ENCODE results near the gene PAX3.
"Not testable (repeated sequence)": the region's sequence is repeated elsewhere in the genome, so short reads cannot be mapped to it uniquely, and the experiment has no call there.

Gene PAX3

DNA sequence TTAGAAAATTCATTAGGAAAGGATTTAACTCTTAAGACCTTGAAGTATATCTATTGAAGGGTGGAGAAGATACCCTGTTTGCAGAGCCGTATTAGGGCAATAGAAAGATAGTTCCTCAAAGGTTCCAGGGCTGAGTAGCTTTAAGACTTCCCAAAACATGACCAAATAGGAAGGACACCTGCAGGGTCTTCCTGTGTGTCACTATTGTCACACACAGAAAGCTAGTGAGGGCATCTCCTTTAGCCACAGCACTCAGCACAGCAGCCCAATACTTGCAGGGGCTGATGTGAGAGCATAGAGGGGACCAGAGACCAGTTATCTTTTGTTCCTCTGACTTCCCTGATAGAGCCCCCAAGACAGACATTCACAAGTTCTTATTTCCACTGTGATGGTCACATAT lies 93.7 kb downstream of the PAX3 start:
- DNase-seq: no peak

DNA sequence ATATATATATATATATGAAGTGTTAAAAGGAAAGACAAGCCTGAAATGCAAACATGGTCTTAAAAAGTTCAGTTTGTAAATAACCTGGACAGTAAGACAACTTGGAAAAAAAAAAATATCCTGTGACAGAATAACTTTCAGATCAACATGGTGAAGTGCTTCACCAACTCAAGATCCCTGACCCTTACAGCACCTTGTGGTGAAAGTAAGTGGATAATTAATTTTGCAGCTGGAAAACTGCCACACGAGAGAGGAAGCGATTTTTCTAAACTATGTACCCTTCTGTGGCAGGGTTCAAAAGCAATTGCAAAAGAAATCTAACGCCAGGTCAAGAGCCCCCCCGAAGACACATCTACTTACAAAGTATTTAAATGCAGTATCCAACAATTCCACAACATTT lies 95.8 kb downstream of the PAX3 start:
- no peak for DNase-seq

- no peak for DNase-seq
Measured at GRCh38 chr2:222196159-222196558, 102.6 kb downstream of the PAX3 start.

DNA sequence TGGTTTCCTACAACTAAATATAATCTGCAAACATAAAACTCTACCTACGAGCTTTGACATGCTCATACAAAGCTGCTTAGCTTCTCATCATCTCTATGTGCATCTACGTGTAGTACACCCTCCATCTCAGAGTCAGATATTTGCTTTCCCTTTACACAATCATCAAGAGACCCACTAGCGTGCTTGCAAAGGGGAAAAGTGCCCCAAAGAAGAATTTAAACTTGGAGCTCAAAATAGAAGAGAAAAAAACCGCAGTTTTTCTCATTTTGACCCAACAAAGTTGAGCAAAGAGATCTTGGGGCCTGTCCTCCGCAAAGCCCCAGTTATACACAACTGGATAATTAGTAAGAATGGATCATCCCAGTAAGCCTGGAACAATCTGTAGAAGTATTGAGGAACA lies 104.1 kb downstream of the PAX3 start:
- DNase-seq: no peak

GRCh38 chr2:222193328-222193983 lies 105.3 kb downstream of the PAX3 start:
- DNase-seq: no peak

GRCh38 chr2:222180619-222181018 lies 118.2 kb downstream of the PAX3 start:
- DNase-seq: no peak

- DNase-seq: no peak
Measured at GRCh38 chr2:222179592-222179991, 119.2 kb downstream of the PAX3 start.

DNA sequence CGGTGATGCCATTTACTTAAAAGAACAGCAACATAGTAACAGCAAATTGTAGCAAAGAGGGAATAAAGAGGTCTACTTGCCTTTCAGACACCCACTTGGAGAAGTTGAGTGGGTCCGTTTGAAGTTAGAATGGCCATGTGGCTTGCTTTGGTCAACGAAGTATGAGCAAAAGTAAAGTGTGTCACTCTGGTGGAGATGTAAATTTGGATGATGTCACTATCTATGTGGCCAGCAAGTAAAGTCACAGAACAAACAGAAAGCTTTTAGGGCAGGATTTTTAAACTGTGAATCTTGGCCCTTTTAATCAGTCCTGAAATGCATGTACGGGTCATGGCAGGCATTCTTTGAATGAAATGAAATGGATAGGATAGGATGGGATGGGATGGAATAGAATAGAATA lies 120.3 kb downstream of the PAX3 start:
- no peak for DNase-seq

DNA sequence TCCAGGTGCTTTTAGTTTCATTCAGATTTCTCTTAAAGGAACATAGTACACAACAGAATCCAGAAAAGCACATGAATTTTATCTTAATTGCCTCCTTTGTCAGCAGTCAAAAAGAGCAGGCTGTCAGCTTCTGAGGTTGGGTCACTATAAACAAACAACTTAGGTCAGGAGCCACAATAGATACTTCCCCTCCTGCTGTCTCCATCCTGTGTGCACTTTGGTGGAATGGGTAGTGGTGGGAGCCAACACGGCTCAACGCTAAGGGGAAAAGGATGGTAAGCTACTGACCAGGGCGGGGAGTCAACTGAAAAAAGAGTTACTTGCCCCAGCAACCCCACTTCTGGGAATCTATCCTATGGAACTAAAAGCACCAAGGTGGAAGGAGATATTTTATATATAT lies 121.9 kb downstream of the PAX3 start:
- DNase-seq: no peak

- DNase-seq: no peak
Measured at GRCh38 chr2:222174450-222174849, 124.3 kb downstream of the PAX3 start.

DNA sequence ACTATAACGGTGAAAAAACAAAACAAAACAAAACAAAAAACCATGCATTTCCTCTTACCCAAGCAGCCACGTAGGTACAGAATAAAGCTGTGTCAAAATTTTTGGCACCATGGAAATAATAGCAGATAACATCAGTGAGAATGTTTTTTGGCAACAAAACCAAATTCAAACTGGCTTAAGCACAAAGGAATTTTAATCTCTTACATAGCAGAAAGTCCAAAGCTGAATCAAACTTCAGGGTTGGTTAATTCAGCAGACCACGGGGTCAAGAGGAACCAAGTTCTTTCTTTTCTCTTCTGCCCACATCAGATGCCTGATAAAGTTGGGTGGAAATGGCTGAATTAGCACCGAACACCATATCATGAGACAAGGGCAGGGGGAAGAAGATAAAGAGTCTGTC lies 129.5 kb downstream of the PAX3 start:
- DNase-seq: no peak

DNA sequence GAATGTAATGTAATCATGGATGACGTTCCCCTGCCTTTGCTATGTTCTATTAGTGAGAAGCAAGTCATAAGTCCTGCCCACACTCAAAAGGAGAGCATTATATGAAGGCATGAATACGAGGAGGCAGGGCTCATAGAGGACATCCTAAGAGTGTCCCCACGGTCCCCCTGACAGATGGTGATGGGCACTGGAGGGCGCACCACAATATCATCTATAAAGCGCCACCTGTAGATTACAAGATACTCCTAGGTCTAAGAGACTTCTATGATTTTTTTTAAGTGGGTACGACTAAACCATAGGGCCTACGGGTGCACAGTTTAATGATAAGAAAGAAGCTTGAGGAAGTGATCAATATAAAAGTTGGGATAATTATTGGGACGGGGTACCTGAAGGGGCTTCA lies 131.0 kb downstream of the PAX3 start:
- DNase-seq: no peak

GRCh38 chr2:222160944-222161343 lies 137.9 kb downstream of the PAX3 start:
- no peak for DNase-seq

DNA sequence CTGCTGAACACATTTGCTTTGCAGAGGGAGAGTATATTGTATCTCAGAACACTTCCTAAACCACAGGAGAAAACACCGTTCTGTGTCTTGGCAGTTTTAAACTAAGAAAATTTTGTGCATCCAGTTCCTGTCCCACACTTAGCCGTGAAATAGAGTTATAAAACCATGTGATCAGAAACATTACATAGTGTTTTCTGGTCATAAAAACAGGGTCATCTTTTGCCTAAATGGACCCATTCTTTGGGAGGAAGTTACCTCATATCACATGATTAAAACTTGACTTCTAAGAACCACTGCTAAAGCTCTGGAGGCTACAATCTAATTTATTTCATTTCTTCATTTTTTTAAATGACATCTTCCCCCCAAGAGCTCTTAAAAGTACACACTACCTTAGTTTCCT lies 138.7 kb downstream of the PAX3 start:
- DNase-seq: no peak

DNA sequence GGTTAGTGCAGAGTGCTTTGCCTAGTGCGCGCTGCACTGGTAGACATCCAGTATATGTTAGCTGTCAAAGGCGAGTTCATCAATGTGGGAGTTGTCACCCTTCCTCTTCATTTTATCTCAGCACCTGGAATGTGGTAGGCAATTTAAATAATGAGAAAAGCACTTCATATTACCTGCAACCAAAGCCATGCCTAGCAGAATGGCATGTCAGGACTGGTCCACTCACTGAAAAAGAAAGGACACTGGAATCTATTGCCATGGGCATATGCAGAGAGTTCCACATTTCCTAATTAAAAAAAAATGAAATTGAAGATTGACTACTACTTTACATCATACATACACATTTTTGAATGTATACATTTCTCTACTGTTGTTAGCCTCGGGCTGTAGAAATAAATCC lies 139.6 kb downstream of the PAX3 start:
- no peak for DNase-seq

DNA sequence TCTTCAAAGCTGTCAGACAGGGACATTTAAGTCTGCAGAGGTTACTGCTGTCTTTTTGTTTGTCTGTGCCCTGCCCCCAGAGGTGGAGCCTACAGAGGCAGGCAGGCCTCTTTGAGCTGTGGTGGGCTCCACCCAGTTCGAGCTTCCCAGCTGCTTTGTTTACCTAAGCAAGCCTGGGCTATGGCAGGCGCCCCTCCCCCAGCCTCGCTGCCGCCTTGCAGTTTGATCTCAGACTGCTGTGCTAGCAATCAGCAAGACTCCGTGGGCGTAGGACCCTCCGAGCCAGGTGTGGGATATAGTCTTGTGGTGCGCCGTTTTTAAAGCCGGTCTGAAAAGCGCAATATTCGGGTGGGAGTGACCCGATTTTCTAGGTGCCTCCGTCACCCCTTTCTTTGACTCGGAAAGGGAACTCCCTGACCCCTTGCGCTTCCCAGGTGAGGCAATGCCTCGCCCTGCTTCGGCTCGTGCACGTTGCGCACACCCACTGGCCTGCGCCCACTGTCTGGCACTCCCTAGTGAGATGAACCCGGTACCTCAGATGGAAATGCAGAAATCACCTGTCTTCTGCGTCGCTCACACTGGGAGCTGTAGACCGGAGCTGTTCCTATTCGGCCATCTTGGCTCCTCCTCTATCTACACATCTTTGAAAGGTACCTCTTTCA lies 143.7 kb downstream of the PAX3 start:
- not testable (repeated sequence) for DNase-seq

All from T-helper 1 cell (primary cell).